HEK293 (cell line): ENCODE data around the gene PWWP2A.

Source experiments
- CTCF ChIA-PET: fragments of 350-600 bp; formaldehyde crosslinking; extraction: SDS; loops from one replicate; lab custom pipeline; 2021; ENCODE audit warnings: antibody characterized with exemption; lab: Yijun Ruan, JAX
- POLR2A ChIA-PET: fragments of 300-600 bp; formaldehyde crosslinking; extraction: SDS; loops from one replicate; lab custom pipeline; 2020; ENCODE audit warnings: antibody characterized with exemption, inconsistent platforms; lab: Yijun Ruan, JAX
- H3K27ac ChIP-seq: fragments of 200-500 bp; sonication (Bioruptor generic); 2 replicates; pipeline ENCODE4 v1.5.1; 2014; ENCODE audit warnings: low read depth, low read length, control low read depth, inconsistent platforms; ENCODE audit errors: extremely low read depth
- H3K36me3 ChIP-seq, 2 experiments: fragments of 200-500 bp in 1 of 2; sonication (Bioruptor generic) in 1 of 2; 1 replicate in 1 of 2; 2 replicates in 1 of 2; pipeline ENCODE4 v1.5.1; 2014 to 2017; ENCODE audit warnings: inconsistent platforms in 2 of 2, low read length in 2 of 2; ENCODE audit not compliant: control insufficient read depth in 2 of 2, insufficient read depth in 1 of 2
- H3K4me1 ChIP-seq: fragments of 200-500 bp; sonication (Bioruptor generic); 2 replicates; pipeline ENCODE4 v1.5.1; 2014; ENCODE audit warnings: mild to moderate bottlenecking, low read length, inconsistent platforms; ENCODE audit not compliant: control insufficient read depth, insufficient read depth
- H3K4me3 ChIP-seq: 2 replicates; pipeline ENCODE4 v1.5.1; 2011; ENCODE audit warnings: low read depth, mild to moderate bottlenecking, control low read depth, low read length, moderate library complexity
- H3K9me3 ChIP-seq: fragments of 200-500 bp; sonication (Bioruptor generic); 2 replicates; pipeline ENCODE4 v1.5.1; 2014; ENCODE audit warnings: low read depth, low read length, inconsistent platforms; ENCODE audit not compliant: control insufficient read depth, insufficient read depth
- IKZF3 ChIP-seq: fragments of 450-650 bp; IDR thresholded peaks from 2 replicates; pipeline ENCODE4 v1.5.0; 2018; ENCODE audit warnings: missing biosample characterization, mild to moderate bottlenecking, missing genetic modification characterization, moderate library complexity
- MYNN ChIP-seq: fragments of 450-650 bp; formaldehyde crosslinking; IDR thresholded peaks from 2 replicates; pipeline ENCODE4 v1.5.1; 2016; ENCODE audit warnings: missing biosample characterization, missing genetic modification characterization, borderline replicate concordance
- SALL2 ChIP-seq: fragments of 450-650 bp; formaldehyde crosslinking; IDR thresholded peaks from 2 replicates; pipeline ENCODE4 v1.5.0; 2017; ENCODE audit warnings: missing biosample characterization, mild to moderate bottlenecking, missing genetic modification characterization, borderline replicate concordance
- TCF7L2 ChIP-seq: IDR thresholded peaks from 2 replicates; pipeline ENCODE4 v1.6.1; 2011; ENCODE audit warnings: low read depth, mild to moderate bottlenecking, inconsistent platforms, low read length, moderate library complexity, borderline replicate concordance
- ZBTB8A ChIP-seq: fragments of 450-650 bp; formaldehyde crosslinking; IDR thresholded peaks from 2 replicates; pipeline ENCODE4 v1.5.1; 2016; ENCODE audit warnings: missing biosample characterization, missing genetic modification characterization
- ZFP41 ChIP-seq: fragments of 450-650 bp; formaldehyde crosslinking; IDR thresholded peaks from 2 replicates; pipeline ENCODE4 v1.5.1; 2016; ENCODE audit warnings: missing biosample characterization, missing genetic modification characterization, borderline replicate concordance
- ZNF114 ChIP-seq: fragments of 450-650 bp; formaldehyde crosslinking; IDR thresholded peaks from 2 replicates; pipeline ENCODE4 v1.5.0; 2017; ENCODE audit warnings: missing biosample characterization, missing genetic modification characterization
- ZNF302 ChIP-seq: fragments of 450-650 bp; formaldehyde crosslinking; IDR thresholded peaks from 2 replicates; pipeline ENCODE4 v1.5.1; 2016; ENCODE audit warnings: missing biosample characterization, missing genetic modification characterization, low read depth
- ZNF664 ChIP-seq: fragments of 450-650 bp; formaldehyde crosslinking; IDR thresholded peaks from 2 replicates; pipeline ENCODE4 v1.5.1; 2016; ENCODE audit warnings: missing biosample characterization, missing genetic modification characterization
- ZNF677 ChIP-seq: fragments of 450-650 bp; IDR thresholded peaks from 2 replicates; pipeline ENCODE4 v1.5.0; 2018; ENCODE audit warnings: missing biosample characterization, mild to moderate bottlenecking, missing genetic modification characterization, moderate library complexity
- ZXDB ChIP-seq: fragments of 450-650 bp; formaldehyde crosslinking; IDR thresholded peaks from 2 replicates; pipeline ENCODE4 v1.5.1; 2016; ENCODE audit warnings: missing biosample characterization, missing genetic modification characterization
- TF ChIP-seq, protein P1 (sequence below): fragments of 450-650 bp; formaldehyde crosslinking; optimal IDR thresholded peaks from 2 replicates; pipeline ENCODE3; 2016; ENCODE audit warnings: missing biosample characterization, mild to moderate bottlenecking, missing genetic modification characterization
- TF ChIP-seq, protein P2 (sequence below): fragments of 450-650 bp; formaldehyde crosslinking; IDR thresholded peaks from 2 replicates; pipeline ENCODE4 v1.5.1; 2016; ENCODE audit warnings: missing biosample characterization, missing genetic modification characterization
- TF ChIP-seq, protein P3 (sequence below): fragments of 450-650 bp; formaldehyde crosslinking; IDR thresholded peaks from 2 replicates; pipeline ENCODE4 v1.5.1; 2016; ENCODE audit warnings: missing biosample characterization, missing genetic modification characterization, borderline replicate concordance
- TF ChIP-seq, protein P4 (sequence below): fragments of 450-650 bp; IDR thresholded peaks from 2 replicates; pipeline ENCODE4 v1.5.1; 2018; ENCODE audit warnings: missing biosample characterization, mild to moderate bottlenecking, missing genetic modification characterization
- TF ChIP-seq, protein P5 (sequence below): fragments of 450-650 bp; formaldehyde crosslinking; IDR thresholded peaks from 2 replicates; pipeline ENCODE4 v1.5.1; 2016; ENCODE audit warnings: missing biosample characterization, missing genetic modification characterization
- TF ChIP-seq, protein P6 (sequence below): fragments of 450-650 bp; formaldehyde crosslinking; IDR thresholded peaks from 2 replicates; pipeline ENCODE4 v1.5.1; 2016; ENCODE audit warnings: missing biosample characterization, missing genetic modification characterization
- TF ChIP-seq, protein P7 (sequence below): fragments of 450-650 bp; formaldehyde crosslinking; IDR thresholded peaks from 2 replicates; pipeline ENCODE4 v1.5.0; 2017; ENCODE audit warnings: missing biosample characterization, missing genetic modification characterization, borderline replicate concordance
- TF ChIP-seq, protein P8 (sequence below): fragments of 450-650 bp; formaldehyde crosslinking; IDR thresholded peaks from 2 replicates; pipeline ENCODE4 v1.5.1; 2016; ENCODE audit warnings: missing biosample characterization, missing genetic modification characterization
- TF ChIP-seq, protein P9 (sequence below): fragments of 450-650 bp; formaldehyde crosslinking; IDR thresholded peaks from 2 replicates; pipeline ENCODE4 v1.5.1; 2016; ENCODE audit warnings: missing biosample characterization, missing genetic modification characterization

The PWWP2A gene

DNA sequence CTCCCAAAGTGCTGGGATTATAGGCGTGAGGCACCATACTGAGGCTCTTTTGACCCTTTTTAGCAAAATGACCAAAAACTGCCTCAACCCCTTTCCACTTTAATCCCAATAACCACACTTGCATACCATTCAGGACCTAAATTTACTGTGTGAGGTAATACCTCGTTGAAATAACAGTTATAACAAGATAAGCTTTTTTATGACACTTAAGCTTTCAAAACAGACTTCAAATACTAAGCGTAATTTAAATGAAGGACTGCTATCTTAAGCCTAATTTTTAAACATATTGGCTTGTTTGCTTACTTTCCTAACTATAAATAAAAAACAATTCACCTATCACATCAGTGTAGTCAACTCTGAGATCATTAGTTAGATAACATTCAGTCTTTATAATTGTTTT, 37.8 kb downstream of the PWWP2A start (continued):
- peak; percentile 60 for TF ChIP-seq ZXDB (tag by site-specific recombination)
- TF ChIP-seq, protein P1, sequence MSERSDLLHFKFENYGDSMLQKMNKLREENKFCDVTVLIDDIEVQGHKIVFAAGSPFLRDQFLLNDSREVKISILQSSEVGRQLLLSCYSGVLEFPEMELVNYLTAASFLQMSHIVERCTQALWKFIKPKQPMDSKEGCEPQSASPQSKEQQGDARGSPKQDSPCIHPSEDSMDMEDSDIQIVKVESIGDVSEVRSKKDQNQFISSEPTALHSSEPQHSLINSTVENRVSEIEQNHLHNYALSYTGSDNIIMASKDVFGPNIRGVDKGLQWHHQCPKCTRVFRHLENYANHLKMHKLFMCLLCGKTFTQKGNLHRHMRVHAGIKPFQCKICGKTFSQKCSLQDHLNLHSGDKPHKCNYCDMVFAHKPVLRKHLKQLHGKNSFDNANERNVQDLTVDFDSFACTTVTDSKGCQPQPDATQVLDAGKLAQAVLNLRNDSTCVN (tag by site-specific recombination) = no peak
- TF ChIP-seq ZNF664 = peak; percentile 95
- TF ChIP-seq ZNF302 = no peak
- peak; percentile 66; the same call in 1 of the 2 replicates for TF ChIP-seq TCF7L2
- TF ChIP-seq, protein P2, sequence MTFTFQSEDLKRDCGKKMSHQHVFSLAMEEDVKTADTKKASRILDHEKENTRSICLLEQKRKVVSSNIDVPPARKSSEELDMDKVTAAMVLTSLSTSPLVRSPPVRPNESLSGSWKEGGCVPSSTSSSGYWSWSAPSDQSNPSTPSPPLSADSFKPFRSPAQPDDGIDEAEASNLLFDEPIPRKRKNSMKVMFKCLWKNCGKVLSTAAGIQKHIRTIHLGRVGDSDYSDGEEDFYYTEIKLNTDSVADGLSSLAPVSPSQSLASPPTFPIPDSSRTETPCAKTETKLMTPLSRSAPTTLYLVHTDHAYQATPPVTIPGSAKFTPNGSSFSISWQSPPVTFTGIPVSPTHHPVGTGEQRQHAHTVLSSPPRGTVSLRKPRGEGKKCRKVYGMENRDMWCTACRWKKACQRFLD (tag by site-specific recombination) = no peak
- TF ChIP-seq, all 188 proteins: peak for 25

DNA sequence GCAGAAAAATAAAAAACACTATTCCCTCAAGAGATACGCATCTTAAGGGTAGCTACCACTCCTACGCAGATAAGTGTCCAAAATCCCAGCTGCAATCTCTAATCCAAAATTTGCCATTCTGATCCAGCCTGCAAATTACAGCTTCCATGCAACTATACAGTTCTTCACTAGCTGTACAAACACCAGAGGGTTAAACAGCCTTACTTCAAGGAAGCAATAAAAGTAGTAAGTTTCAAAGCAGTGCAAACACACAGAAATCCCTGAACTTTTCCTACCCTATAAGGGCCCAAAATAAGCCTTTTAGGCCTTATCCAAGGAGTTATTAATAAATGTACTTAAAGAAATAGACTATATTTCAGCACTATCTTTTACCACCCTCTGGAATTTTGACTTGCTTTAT, 39.5 kb downstream of the PWWP2A start:
- no peak overlapping the region for H3K27ac ChIP-seq
- peaks cover 0 to 6% of the 10 kb centered on the region in 2 experiments; a peak in 2 of 3 replicates for H3K36me3 ChIP-seq
- POLR2A ChIA-PET = no interaction called here
- H3K4me1 ChIP-seq = peaks cover 10% of the 10 kb centered on the region
- CTCF ChIA-PET = interaction anchor here (0.6 to 2.3 kb wide), 8 partner anchors 14 to 1237 kb away, joined by 3 to 15 read pairs (median 4); no protein-coding TSS in a partner anchor
- H3K4me3 ChIP-seq = no peak overlapping the region
- no peaks in the 10 kb centered on the region for H3K9me3 ChIP-seq
- TF ChIP-seq ZNF677 (tag by site-specific recombination) (no peak), ZFP41 (no peak), SALL2 (tag by site-specific recombination) (no peak), MYNN (tag by site-specific recombination) (no peak), IKZF3 (tag by site-specific recombination) (no peak), ZBTB8A (tag by site-specific recombination) (no peak), ZNF114 (no peak)
- TF ChIP-seq, protein P3, sequence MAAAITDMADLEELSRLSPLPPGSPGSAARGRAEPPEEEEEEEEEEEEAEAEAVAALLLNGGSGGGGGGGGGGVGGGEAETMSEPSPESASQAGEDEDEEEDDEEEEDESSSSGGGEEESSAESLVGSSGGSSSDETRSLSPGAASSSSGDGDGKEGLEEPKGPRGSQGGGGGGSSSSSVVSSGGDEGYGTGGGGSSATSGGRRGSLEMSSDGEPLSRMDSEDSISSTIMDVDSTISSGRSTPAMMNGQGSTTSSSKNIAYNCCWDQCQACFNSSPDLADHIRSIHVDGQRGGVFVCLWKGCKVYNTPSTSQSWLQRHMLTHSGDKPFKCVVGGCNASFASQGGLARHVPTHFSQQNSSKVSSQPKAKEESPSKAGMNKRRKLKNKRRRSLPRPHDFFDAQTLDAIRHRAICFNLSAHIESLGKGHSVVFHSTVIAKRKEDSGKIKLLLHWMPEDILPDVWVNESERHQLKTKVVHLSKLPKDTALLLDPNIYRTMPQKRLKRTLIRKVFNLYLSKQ (tag by site-specific recombination) = no peak
- TF ChIP-seq, protein P4, sequence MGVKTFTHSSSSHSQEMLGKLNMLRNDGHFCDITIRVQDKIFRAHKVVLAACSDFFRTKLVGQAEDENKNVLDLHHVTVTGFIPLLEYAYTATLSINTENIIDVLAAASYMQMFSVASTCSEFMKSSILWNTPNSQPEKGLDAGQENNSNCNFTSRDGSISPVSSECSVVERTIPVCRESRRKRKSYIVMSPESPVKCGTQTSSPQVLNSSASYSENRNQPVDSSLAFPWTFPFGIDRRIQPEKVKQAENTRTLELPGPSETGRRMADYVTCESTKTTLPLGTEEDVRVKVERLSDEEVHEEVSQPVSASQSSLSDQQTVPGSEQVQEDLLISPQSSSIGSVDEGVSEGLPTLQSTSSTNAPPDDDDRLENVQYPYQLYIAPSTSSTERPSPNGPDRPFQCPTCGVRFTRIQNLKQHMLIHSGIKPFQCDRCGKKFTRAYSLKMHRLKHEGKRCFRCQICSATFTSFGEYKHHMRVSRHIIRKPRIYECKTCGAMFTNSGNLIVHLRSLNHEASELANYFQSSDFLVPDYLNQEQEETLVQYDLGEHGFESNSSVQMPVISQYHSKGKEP = no peak
- TF ChIP-seq, protein P5, sequence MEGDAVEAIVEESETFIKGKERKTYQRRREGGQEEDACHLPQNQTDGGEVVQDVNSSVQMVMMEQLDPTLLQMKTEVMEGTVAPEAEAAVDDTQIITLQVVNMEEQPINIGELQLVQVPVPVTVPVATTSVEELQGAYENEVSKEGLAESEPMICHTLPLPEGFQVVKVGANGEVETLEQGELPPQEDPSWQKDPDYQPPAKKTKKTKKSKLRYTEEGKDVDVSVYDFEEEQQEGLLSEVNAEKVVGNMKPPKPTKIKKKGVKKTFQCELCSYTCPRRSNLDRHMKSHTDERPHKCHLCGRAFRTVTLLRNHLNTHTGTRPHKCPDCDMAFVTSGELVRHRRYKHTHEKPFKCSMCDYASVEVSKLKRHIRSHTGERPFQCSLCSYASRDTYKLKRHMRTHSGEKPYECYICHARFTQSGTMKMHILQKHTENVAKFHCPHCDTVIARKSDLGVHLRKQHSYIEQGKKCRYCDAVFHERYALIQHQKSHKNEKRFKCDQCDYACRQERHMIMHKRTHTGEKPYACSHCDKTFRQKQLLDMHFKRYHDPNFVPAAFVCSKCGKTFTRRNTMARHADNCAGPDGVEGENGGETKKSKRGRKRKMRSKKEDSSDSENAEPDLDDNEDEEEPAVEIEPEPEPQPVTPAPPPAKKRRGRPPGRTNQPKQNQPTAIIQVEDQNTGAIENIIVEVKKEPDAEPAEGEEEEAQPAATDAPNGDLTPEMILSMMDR (tag by site-specific recombination) = no peak
- TF ChIP-seq, protein P6, sequence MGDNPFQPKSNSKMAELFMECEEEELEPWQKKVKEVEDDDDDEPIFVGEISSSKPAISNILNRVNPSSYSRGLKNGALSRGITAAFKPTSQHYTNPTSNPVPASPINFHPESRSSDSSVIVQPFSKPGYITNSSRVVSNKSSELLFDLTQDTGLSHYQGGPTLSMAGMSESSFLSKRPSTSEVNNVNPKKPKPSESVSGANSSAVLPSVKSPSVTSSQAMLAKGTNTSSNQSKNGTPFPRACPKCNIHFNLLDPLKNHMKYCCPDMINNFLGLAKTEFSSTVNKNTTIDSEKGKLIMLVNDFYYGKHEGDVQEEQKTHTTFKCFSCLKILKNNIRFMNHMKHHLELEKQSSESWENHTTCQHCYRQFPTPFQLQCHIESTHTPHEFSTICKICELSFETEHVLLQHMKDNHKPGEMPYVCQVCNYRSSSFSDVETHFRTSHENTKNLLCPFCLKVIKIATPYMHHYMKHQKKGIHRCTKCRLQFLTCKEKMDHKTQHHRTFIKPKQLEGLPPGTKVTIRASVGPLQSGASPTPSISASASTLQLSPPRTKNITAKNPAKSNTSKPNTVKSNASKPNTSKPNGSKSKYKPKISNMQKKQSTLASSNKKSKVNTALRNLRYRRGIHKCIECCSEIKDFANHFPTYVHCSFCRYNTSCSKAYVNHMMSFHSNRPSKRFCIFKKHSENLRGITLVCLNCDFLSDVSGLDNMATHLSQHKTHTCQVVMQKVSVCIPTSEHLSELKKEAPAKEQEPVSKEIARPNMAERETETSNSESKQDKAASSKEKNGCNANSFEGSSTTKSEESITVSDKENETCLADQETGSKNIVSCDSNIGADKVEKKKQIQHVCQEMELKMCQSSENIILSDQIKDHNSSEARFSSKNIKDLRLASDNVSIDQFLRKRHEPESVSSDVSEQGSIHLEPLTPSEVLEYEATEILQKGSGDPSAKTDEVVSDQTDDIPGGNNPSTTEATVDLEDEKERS (tag by site-specific recombination) = no peak
- TF ChIP-seq, protein P7, sequence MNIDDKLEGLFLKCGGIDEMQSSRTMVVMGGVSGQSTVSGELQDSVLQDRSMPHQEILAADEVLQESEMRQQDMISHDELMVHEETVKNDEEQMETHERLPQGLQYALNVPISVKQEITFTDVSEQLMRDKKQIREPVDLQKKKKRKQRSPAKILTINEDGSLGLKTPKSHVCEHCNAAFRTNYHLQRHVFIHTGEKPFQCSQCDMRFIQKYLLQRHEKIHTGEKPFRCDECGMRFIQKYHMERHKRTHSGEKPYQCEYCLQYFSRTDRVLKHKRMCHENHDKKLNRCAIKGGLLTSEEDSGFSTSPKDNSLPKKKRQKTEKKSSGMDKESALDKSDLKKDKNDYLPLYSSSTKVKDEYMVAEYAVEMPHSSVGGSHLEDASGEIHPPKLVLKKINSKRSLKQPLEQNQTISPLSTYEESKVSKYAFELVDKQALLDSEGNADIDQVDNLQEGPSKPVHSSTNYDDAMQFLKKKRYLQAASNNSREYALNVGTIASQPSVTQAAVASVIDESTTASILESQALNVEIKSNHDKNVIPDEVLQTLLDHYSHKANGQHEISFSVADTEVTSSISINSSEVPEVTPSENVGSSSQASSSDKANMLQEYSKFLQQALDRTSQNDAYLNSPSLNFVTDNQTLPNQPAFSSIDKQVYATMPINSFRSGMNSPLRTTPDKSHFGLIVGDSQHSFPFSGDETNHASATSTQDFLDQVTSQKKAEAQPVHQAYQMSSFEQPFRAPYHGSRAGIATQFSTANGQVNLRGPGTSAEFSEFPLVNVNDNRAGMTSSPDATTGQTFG (tag by site-specific recombination) = no peak
- TF ChIP-seq, protein P8, sequence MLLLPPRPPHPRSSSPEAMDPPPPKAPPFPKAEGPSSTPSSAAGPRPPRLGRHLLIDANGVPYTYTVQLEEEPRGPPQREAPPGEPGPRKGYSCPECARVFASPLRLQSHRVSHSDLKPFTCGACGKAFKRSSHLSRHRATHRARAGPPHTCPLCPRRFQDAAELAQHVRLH (tag by site-specific recombination) = no peak
- TF ChIP-seq, protein P9, sequence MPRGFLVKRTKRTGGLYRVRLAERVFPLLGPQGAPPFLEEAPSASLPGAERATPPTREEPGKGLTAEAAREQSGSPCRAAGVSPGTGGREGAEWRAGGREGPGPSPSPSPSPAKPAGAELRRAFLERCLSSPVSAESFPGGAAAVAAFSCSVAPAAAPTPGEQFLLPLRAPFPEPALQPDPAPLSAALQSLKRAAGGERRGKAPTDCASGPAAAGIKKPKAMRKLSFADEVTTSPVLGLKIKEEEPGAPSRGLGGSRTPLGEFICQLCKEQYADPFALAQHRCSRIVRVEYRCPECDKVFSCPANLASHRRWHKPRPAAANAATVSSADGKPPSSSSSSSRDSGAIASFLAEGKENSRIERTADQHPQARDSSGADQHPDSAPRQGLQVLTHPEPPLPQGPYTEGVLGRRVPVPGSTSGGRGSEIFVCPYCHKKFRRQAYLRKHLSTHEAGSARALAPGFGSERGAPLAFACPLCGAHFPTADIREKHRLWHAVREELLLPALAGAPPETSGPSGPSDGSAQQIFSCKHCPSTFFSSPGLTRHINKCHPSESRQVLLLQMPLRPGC = no peak
